HEK293 (cell line): ENCODE measurements around the gene B3GLCT.

Source experiments
- CTCF ChIA-PET: fragments of 350-600 bp; formaldehyde crosslinking; extraction: SDS; loops from one replicate; lab custom pipeline; 2021; ENCODE audit warnings: antibody characterized with exemption; lab: Yijun Ruan, JAX
- POLR2A ChIA-PET: fragments of 300-600 bp; formaldehyde crosslinking; extraction: SDS; loops from one replicate; lab custom pipeline; 2020; ENCODE audit warnings: antibody characterized with exemption, inconsistent platforms; lab: Yijun Ruan, JAX
- H3K27ac ChIP-seq: fragments of 200-500 bp; sonication (Bioruptor generic); 2 replicates; pipeline ENCODE4 v1.5.1; 2014; ENCODE audit warnings: low read depth, low read length, control low read depth, inconsistent platforms; ENCODE audit errors: extremely low read depth
- H3K36me3 ChIP-seq, 2 experiments: fragments of 200-500 bp in 1 of 2; sonication (Bioruptor generic) in 1 of 2; 1 replicate in 1 of 2; 2 replicates in 1 of 2; pipeline ENCODE4 v1.5.1; 2014 to 2017; ENCODE audit warnings: inconsistent platforms in 2 of 2, low read length in 2 of 2; ENCODE audit not compliant: control insufficient read depth in 2 of 2, insufficient read depth in 1 of 2
- H3K4me1 ChIP-seq: fragments of 200-500 bp; sonication (Bioruptor generic); 2 replicates; pipeline ENCODE4 v1.5.1; 2014; ENCODE audit warnings: mild to moderate bottlenecking, low read length, inconsistent platforms; ENCODE audit not compliant: control insufficient read depth, insufficient read depth
- H3K4me3 ChIP-seq: 2 replicates; pipeline ENCODE4 v1.5.1; 2011; ENCODE audit warnings: low read depth, mild to moderate bottlenecking, control low read depth, low read length, moderate library complexity
- H3K9me3 ChIP-seq: fragments of 200-500 bp; sonication (Bioruptor generic); 2 replicates; pipeline ENCODE4 v1.5.1; 2014; ENCODE audit warnings: low read depth, low read length, inconsistent platforms; ENCODE audit not compliant: control insufficient read depth, insufficient read depth
- HOXD13 ChIP-seq: sonication (generic); formaldehyde crosslinking; IDR thresholded peaks from 2 replicates; pipeline ENCODE4 v1.8.0; 2022; ENCODE audit warnings: missing genetic modification reagents, borderline replicate concordance
- INSM2 ChIP-seq: fragments of 450-650 bp; formaldehyde crosslinking; IDR thresholded peaks from 2 replicates; pipeline ENCODE4 v1.5.1; 2016; ENCODE audit warnings: missing biosample characterization, missing genetic modification characterization
- KLF10 ChIP-seq: fragments of 450-650 bp; IDR thresholded peaks from 2 replicates; pipeline ENCODE4 v1.5.1; 2018; ENCODE audit warnings: missing biosample characterization, mild to moderate bottlenecking, missing genetic modification characterization
- KLF17 ChIP-seq: fragments of 450-650 bp; formaldehyde crosslinking; IDR thresholded peaks from 2 replicates; pipeline ENCODE4 v1.5.1; 2016; ENCODE audit warnings: missing biosample characterization, missing genetic modification characterization
- MYNN ChIP-seq: fragments of 450-650 bp; formaldehyde crosslinking; IDR thresholded peaks from 2 replicates; pipeline ENCODE4 v1.5.1; 2016; ENCODE audit warnings: missing biosample characterization, missing genetic modification characterization, borderline replicate concordance
- PRDM4 ChIP-seq: fragments of 450-650 bp; formaldehyde crosslinking; IDR thresholded peaks from 2 replicates; pipeline ENCODE4 v1.5.1; 2017; ENCODE audit warnings: missing biosample characterization, missing genetic modification characterization
- REPIN1 ChIP-seq: fragments of 450-650 bp; formaldehyde crosslinking; IDR thresholded peaks from 2 replicates; pipeline ENCODE4 v1.5.1; 2017; ENCODE audit warnings: missing biosample characterization, missing genetic modification characterization, low read depth
- ZNF202 ChIP-seq: fragments of 450-650 bp; formaldehyde crosslinking; IDR thresholded peaks from 2 replicates; pipeline ENCODE4 v1.5.1; 2016; ENCODE audit warnings: missing biosample characterization, missing genetic modification characterization, borderline replicate concordance
- ZNF26 ChIP-seq: fragments of 450-650 bp; formaldehyde crosslinking; IDR thresholded peaks from 2 replicates; pipeline ENCODE4 v1.5.1; 2016; ENCODE audit warnings: missing biosample characterization, missing genetic modification characterization
- ZNF335 ChIP-seq: fragments of 450-650 bp; formaldehyde crosslinking; conservative IDR thresholded peaks from 2 replicates; pipeline ENCODE4 v1.5.1; 2016; ENCODE audit warnings: missing biosample characterization, missing genetic modification characterization
- ZNF626 ChIP-seq: fragments of 450-650 bp; sonication (Bioruptor Pico); formaldehyde crosslinking; IDR thresholded peaks from 2 replicates; pipeline ENCODE4 v1.5.1; 2018; ENCODE audit warnings: missing biosample characterization, missing genetic modification characterization, inconsistent platforms
- ZNF776 ChIP-seq: fragments of 450-650 bp; formaldehyde crosslinking; IDR thresholded peaks from 2 replicates; pipeline ENCODE4 v1.5.0; 2017; ENCODE audit warnings: missing biosample characterization, missing genetic modification characterization, borderline replicate concordance
- ZNF777 ChIP-seq: fragments of 450-650 bp; formaldehyde crosslinking; IDR thresholded peaks from 2 replicates; pipeline ENCODE4 v1.5.1; 2017; ENCODE audit warnings: missing biosample characterization, missing genetic modification characterization, borderline replicate concordance
- ZNF830 ChIP-seq: fragments of 450-650 bp; IDR thresholded peaks from 2 replicates; pipeline ENCODE4 v1.5.0; 2018; ENCODE audit warnings: missing biosample characterization, missing genetic modification characterization, low read depth, mild to moderate bottlenecking, moderate library complexity
- TF ChIP-seq, protein P1 (sequence below): fragments of 450-650 bp; formaldehyde crosslinking; IDR thresholded peaks from 2 replicates; pipeline ENCODE4 v1.5.1; 2016; ENCODE audit warnings: missing biosample characterization, missing genetic modification characterization
- TF ChIP-seq, protein P2 (sequence below): fragments of 450-650 bp; formaldehyde crosslinking; IDR thresholded peaks from 2 replicates; pipeline ENCODE4; 2016; ENCODE audit warnings: missing biosample characterization, missing genetic modification characterization

The B3GLCT gene

GRCh38 chr13:31310356-31310755, 110.6 kb downstream of the B3GLCT start (continued):
- TF ChIP-seq ZNF776 (tag by site-specific recombination) (no peak), ZNF830 (tag by site-specific recombination) (no peak), HOXD13 (CRISPR knock-in tag) (no peak), MYNN (tag by site-specific recombination) (no peak), PRDM4 (no peak)
- TF ChIP-seq, protein P1, sequence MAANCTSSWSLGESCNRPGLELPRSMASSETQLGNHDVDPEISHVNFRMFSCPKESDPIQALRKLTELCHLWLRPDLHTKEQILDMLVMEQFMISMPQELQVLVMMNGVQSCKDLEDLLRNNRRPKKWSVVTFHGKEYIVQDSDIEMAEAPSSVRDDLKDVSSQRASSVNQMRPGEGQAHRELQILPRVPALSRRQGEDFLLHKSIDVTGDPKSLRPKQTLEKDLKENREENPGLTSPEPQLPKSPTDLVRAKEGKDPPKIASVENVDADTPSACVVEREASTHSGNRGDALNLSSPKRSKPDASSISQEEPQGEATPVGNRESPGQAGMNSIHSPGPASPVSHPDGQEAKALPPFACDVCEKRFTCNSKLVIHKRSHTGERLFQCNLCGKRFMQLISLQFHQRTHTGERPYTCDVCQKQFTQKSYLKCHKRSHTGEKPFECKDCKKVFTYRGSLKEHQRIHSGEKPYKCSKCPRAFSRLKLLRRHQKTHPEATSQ = no peak

- H3K36me3 ChIP-seq = no peaks in the 10 kb centered on the region
- no peak overlapping the region for H3K27ac ChIP-seq
- CTCF ChIA-PET = no interaction called here
- TF ChIP-seq ZNF777 (tag by site-specific recombination) = no peak
- TF ChIP-seq REPIN1 (tag by site-specific recombination) = no peak
- TF ChIP-seq KLF10 (tag by site-specific recombination) = no peak
- TF ChIP-seq KLF17 (tag by site-specific recombination) = no peak
- no peak for TF ChIP-seq ZNF26
- no peak for TF ChIP-seq ZNF335 (tag by site-specific recombination)
- TF ChIP-seq, protein P2, sequence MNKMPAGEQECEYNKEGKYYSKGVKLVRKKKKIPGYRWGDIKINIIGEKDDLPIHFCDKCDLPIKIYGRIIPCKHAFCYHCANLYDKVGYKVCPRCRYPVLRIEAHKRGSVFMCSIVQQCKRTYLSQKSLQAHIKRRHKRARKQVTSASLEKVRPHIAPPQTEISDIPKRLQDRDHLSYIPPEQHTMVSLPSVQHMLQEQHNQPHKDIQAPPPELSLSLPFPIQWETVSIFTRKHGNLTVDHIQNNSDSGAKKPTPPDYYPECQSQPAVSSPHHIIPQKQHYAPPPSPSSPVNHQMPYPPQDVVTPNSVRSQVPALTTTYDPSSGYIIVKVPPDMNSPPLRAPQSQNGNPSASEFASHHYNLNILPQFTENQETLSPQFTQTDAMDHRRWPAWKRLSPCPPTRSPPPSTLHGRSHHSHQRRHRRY = no peak
- no peak for TF ChIP-seq ZNF202 (tag by site-specific recombination)
- no peak for TF ChIP-seq ZNF626 (tag by site-specific recombination)
- no peak for TF ChIP-seq INSM2 (tag by site-specific recombination)
- POLR2A ChIA-PET = no interaction called here
- no peak overlapping the region for H3K4me3 ChIP-seq
- H3K9me3 ChIP-seq = no peaks in the 10 kb centered on the region
- no peaks in the 10 kb centered on the region for H3K4me1 ChIP-seq
Observed at GRCh38 chr13:31310786-31311185, 111.0 kb downstream of the B3GLCT start.
